CD4-positive, alpha-beta T cell treated with Interleukin-6 at 100 ng/mL for 8 hours (primary cell): ENCODE results near the gene C1orf174.
"Not testable (repeated sequence)": the region's sequence is repeated elsewhere in the genome, so short reads cannot be mapped to it uniquely, and the experiment has no call there.

Source experiments
- DNase-seq: peaks from one replicate; pipeline ENCODE4 v3.0.0-alpha.2; 2020; ENCODE audit warnings: mixed read lengths, low spot score

Gene C1orf174

GRCh38 chr1:3925762-3926161 lies 25.7 kb upstream of the C1orf174 start:
- no peak for DNase-seq

- no peak for DNase-seq
Measured at GRCh38 chr1:3925256-3925655, 25.2 kb upstream of the C1orf174 start.

GRCh38 chr1:3924825-3925220 lies 24.8 kb upstream of the C1orf174 start:
- DNase-seq: no peak

- DNase-seq: no peak
Measured at GRCh38 chr1:3924186-3924824, 24.2 kb upstream of the C1orf174 start.

GRCh38 chr1:3923378-3924185 lies 23.5 kb upstream of the C1orf174 start:
- DNase-seq: no peak

- DNase-seq: no peak
Measured at GRCh38 chr1:3922851-3923250, 22.8 kb upstream of the C1orf174 start.

GRCh38 chr1:3922201-3922725 lies 22.2 kb upstream of the C1orf174 start:
- DNase-seq: peak; percentile 21

- no peak for DNase-seq
Measured at GRCh38 chr1:3921765-3922164, 21.7 kb upstream of the C1orf174 start.

GRCh38 chr1:3919706-3920105 lies 19.6 kb upstream of the C1orf174 start:
- no peak for DNase-seq

- DNase-seq: no peak
Measured at GRCh38 chr1:3918966-3919611, 19.0 kb upstream of the C1orf174 start.

GRCh38 chr1:3918359-3918758 lies 18.3 kb upstream of the C1orf174 start:
- not testable (repeated sequence) for DNase-seq

GRCh38 chr1:3917761-3918160 lies 17.7 kb upstream of the C1orf174 start:
- no peak for DNase-seq

- DNase-seq: no peak
Measured at GRCh38 chr1:3915551-3916121, 15.6 kb upstream of the C1orf174 start.

GRCh38 chr1:3914911-3915310 lies 14.8 kb upstream of the C1orf174 start:
- no peak for DNase-seq

GRCh38 chr1:3914331-3914851 lies 14.3 kb upstream of the C1orf174 start:
- no peak for DNase-seq

- no peak for DNase-seq
Measured at GRCh38 chr1:3912809-3913685, 13.0 kb upstream of the C1orf174 start.

GRCh38 chr1:3911981-3912808 lies 12.1 kb upstream of the C1orf174 start:
- DNase-seq: no peak

- DNase-seq: peak; percentile 74
Measured at GRCh38 chr1:3910857-3911845, 11.1 kb upstream of the C1orf174 start.
